Osteocyte (in vitro differentiated cells): ENCODE measurements around the gene ZBTB16. TPM values are rescaled to one million over a fixed set of nuclear protein-coding genes. Genes with fewer than 3 reads are reported as not detected.

Experiments used
- DNase-seq: peaks from one replicate; pipeline ENCODE4 v3.0.0; 2021; ENCODE audit warnings: mixed read lengths; ENCODE audit not compliant: unreplicated experiment; ENCODE audit errors: extremely low spot score
- H3K27ac Mint-ChIP-seq: one replicate; pipeline ENCODE4 v1.8.0; 2021; ENCODE audit warnings: mild to moderate bottlenecking, mixed read lengths; ENCODE audit not compliant: unreplicated experiment
- H3K27me3 Mint-ChIP-seq: one replicate; pipeline ENCODE4 v1.8.0; 2021; ENCODE audit warnings: mixed read lengths; ENCODE audit not compliant: unreplicated experiment
- H3K36me3 Mint-ChIP-seq: one replicate; pipeline ENCODE4 v1.8.0; 2021; ENCODE audit warnings: mixed read lengths; ENCODE audit not compliant: unreplicated experiment
- H3K4me1 Mint-ChIP-seq: one replicate; pipeline ENCODE4 v1.8.0; 2021; ENCODE audit warnings: mixed read lengths; ENCODE audit not compliant: unreplicated experiment
- H3K4me3 Mint-ChIP-seq: one replicate; pipeline ENCODE4 v1.8.0; 2021; ENCODE audit warnings: mild to moderate bottlenecking, moderate library complexity, mixed read lengths; ENCODE audit not compliant: unreplicated experiment
- H3K9me3 Mint-ChIP-seq: one replicate; pipeline ENCODE4 v1.8.0; 2021; ENCODE audit warnings: mixed read lengths; ENCODE audit not compliant: unreplicated experiment
- CTCF ChIP-seq: fragments of 200-600 bp; sonication (generic); IDR thresholded peaks from 2 replicates; pipeline ENCODE4 v1.5.0; 2021; ENCODE audit warnings: antibody characterized with exemption, mild to moderate bottlenecking, moderate library complexity
- total RNA-seq: library from RNA; stranded (reverse); gene quantifications from 2 replicates; pipeline ENCODE4 v1.2.1, GENCODE V29; 2021

The ZBTB16 gene
- total RNA-seq, 1 donor from 2014 or later: 20.3 TPM

GRCh38 chr11:114058026-114058706, 1.3 kb upstream of the ZBTB16 start:
- peak overlapping the region; percentile 43 for H3K4me3 Mint-ChIP-seq
- H3K27ac Mint-ChIP-seq: no peak overlapping the region
- no peak for DNase-seq
- peaks cover 2% of the 10 kb centered on the region for H3K36me3 Mint-ChIP-seq
- no peaks in the 10 kb centered on the region for H3K9me3 Mint-ChIP-seq
- H3K4me1 Mint-ChIP-seq: peaks cover 18% of the 10 kb centered on the region
- peaks cover 48% of the 10 kb centered on the region for H3K27me3 Mint-ChIP-seq
- TF ChIP-seq CTCF: no peak

GRCh38 chr11:114058871-114059277, 637 bp upstream of the ZBTB16 start:
- no peak for TF ChIP-seq CTCF
- peaks cover 42% of the 10 kb centered on the region for H3K27me3 Mint-ChIP-seq
- peak overlapping the region; percentile 55 for H3K27ac Mint-ChIP-seq
- H3K36me3 Mint-ChIP-seq: peaks cover 8% of the 10 kb centered on the region
- H3K4me1 Mint-ChIP-seq: peaks cover 18% of the 10 kb centered on the region
- no peaks in the 10 kb centered on the region for H3K9me3 Mint-ChIP-seq
- no peak for DNase-seq
- peak overlapping the region; percentile 76 for H3K4me3 Mint-ChIP-seq

- peak; percentile 15 for TF ChIP-seq CTCF
- peak overlapping the region; percentile 83 for H3K27ac Mint-ChIP-seq
- H3K27me3 Mint-ChIP-seq: peaks cover 32% of the 10 kb centered on the region
- DNase-seq: no peak
- no peaks in the 10 kb centered on the region for H3K9me3 Mint-ChIP-seq
- peak overlapping the region; percentile 89 for H3K4me3 Mint-ChIP-seq
- H3K36me3 Mint-ChIP-seq: peaks cover 13% of the 10 kb centered on the region
- peaks cover 18% of the 10 kb centered on the region for H3K4me1 Mint-ChIP-seq
These were observed 477 bp downstream of the ZBTB16 start for GRCh38 chr11:114059984-114060391.

GRCh38 chr11:114060392-114061047, 1.0 kb downstream of the ZBTB16 start:
- peaks cover 18% of the 10 kb centered on the region for H3K4me1 Mint-ChIP-seq
- peak overlapping the region; percentile 89 for H3K4me3 Mint-ChIP-seq
- TF ChIP-seq CTCF: no peak
- H3K27ac Mint-ChIP-seq: peak overlapping the region; percentile 83
- H3K9me3 Mint-ChIP-seq: no peaks in the 10 kb centered on the region
- peaks cover 18% of the 10 kb centered on the region for H3K36me3 Mint-ChIP-seq
- H3K27me3 Mint-ChIP-seq: peaks cover 27% of the 10 kb centered on the region
- no peak for DNase-seq

- peak overlapping the region; percentile 89 for H3K27ac Mint-ChIP-seq
- DNase-seq: no peak
- peak overlapping the region; percentile 89 for H3K4me3 Mint-ChIP-seq
- TF ChIP-seq CTCF: no peak
- peaks cover 18% of the 10 kb centered on the region for H3K4me1 Mint-ChIP-seq
- H3K27me3 Mint-ChIP-seq: peaks cover 22% of the 10 kb centered on the region
- H3K36me3 Mint-ChIP-seq: peaks cover 25% of the 10 kb centered on the region
- H3K9me3 Mint-ChIP-seq: no peaks in the 10 kb centered on the region
These were observed 1.7 kb downstream of the ZBTB16 start for GRCh38 chr11:114061048-114061680.
